ENCODE data around the gene PLEKHG2. TPM values are rescaled to one million over a fixed set of nuclear protein-coding genes. Genes with fewer than 3 reads are reported as not detected.
A peak's percentile ranks its signal among the peaks of the same experiment; 100 is the strongest.

PLEKHG2 gene
- total and polyA plus RNA-seq, 2 experiments from 2014 or later = 30.5 to 40.7 TPM

DNA sequence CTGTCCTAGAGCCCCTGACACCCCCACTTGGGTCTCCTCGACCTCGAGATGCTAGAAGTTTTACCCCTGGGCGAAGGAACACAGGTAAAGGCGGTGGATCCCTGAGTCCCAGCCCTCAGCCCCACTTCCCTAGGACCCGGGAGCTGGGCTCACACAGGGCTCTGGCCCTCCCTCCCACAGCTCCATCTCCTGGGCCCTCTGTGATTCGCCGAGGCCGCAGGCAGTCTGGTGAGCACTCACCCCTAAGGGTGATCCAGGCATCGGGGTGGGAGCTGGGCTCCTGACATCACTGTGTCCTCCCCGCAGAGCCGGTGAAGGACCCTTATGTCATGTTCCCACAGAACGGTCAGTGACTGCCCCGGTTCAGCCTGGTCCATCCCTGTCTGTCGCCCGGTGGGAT, 8.3 kb downstream of the PLEKHG2 start:
- Histone ChIP-seq H3K4me3 (no peak overlapping the region), H3K9me3 (ENCODE audit: low read depth) (no peaks in the 10 kb centered on the region), H3K27ac (no peak overlapping the region), H3K27me3 (no peaks in the 10 kb centered on the region), H3K4me1 (ENCODE audit: low read depth) (no peaks in the 10 kb centered on the region), H3K36me3 (peaks cover 54% of the 10 kb centered on the region)
- no peak for DNase-seq (ENCODE audit: low read depth in 1 of 2, low spot score in 1 of 2)
- TF ChIP-seq, protein P1, sequence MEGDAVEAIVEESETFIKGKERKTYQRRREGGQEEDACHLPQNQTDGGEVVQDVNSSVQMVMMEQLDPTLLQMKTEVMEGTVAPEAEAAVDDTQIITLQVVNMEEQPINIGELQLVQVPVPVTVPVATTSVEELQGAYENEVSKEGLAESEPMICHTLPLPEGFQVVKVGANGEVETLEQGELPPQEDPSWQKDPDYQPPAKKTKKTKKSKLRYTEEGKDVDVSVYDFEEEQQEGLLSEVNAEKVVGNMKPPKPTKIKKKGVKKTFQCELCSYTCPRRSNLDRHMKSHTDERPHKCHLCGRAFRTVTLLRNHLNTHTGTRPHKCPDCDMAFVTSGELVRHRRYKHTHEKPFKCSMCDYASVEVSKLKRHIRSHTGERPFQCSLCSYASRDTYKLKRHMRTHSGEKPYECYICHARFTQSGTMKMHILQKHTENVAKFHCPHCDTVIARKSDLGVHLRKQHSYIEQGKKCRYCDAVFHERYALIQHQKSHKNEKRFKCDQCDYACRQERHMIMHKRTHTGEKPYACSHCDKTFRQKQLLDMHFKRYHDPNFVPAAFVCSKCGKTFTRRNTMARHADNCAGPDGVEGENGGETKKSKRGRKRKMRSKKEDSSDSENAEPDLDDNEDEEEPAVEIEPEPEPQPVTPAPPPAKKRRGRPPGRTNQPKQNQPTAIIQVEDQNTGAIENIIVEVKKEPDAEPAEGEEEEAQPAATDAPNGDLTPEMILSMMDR (IDR thresholded peaks at IDR 0.05; ENCODE audit: low read depth, low read length) = no peak

DNA sequence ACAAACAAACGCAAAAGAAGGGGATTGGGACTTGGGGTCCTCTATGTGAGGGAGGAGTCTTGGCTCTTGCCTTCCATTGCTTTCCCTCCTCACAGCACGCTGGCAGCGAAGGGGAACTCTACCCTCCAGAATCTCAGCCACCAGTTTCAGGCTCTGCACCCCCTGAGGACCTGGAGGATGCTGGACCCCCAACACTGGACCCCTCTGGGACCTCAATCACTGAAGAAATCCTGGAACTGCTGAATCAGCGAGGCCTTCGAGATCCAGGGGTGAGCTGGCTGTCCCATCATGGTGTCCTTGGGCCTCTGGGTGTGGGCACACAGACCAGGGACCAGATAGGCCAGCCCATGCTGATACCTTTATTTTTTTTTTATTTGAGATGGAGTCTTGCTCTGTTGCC, 9.6 kb downstream of the PLEKHG2 start:
- TF ChIP-seq, protein P1 (IDR thresholded peaks at IDR 0.05; ENCODE audit: low read depth, low read length) = no peak
- H3K4me3 ChIP-seq = no peak overlapping the region
- H3K36me3 ChIP-seq = peaks cover 54% of the 10 kb centered on the region
- H3K9me3 ChIP-seq (ENCODE audit: low read depth) = no peaks in the 10 kb centered on the region
- no peak overlapping the region for H3K27ac ChIP-seq
- no peak for DNase-seq (ENCODE audit: low read depth in 1 of 2, low spot score in 1 of 2)
- no peaks in the 10 kb centered on the region for H3K27me3 ChIP-seq
- H3K4me1 ChIP-seq (ENCODE audit: low read depth) = no peaks in the 10 kb centered on the region

DNA sequence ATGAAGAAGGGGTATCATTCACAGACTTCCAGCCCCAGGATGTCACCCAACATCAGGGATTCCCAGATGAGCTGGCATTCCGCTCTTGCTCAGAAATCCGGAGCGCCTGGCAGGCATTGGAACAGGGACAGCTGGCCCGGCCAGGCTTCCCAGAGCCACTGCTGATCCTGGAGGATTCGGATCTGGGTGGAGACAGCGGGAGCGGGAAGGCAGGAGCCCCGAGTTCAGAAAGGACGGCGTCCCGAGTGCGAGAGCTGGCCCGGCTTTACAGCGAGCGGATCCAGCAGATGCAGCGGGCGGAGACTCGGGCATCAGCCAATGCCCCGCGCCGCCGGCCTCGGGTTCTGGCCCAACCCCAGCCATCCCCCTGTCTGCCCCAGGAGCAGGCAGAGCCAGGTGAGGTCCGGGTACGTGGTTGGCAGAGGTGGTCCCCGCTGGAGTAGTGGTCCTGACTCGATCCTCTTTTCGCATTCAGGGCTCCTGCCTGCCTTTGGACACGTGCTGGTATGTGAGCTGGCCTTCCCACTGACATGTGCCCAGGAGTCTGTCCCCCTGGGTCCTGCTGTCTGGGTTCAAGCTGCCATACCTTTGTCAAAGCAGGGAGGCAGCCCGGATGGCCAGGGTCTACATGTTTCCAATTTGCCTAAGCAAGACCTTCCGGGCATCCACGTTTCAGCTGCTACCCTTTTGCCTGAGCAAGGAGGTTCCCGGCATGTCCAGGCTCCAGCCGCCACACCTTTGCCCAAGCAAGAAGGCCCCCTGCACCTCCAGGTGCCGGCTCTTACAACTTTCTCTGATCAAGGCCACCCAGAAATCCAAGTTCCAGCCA, 11.0 kb downstream of the PLEKHG2 start:
- H3K27me3 ChIP-seq = no peaks in the 10 kb centered on the region
- peak overlapping the region; percentile 28 for H3K27ac ChIP-seq
- H3K4me1 ChIP-seq (ENCODE audit: low read depth) = peaks cover 3% of the 10 kb centered on the region
- no peaks in the 10 kb centered on the region for H3K9me3 ChIP-seq (ENCODE audit: low read depth)
- TF ChIP-seq, protein P1 (IDR thresholded peaks at IDR 0.05; ENCODE audit: low read depth, low read length) = no peak
- H3K36me3 ChIP-seq = peaks cover 39% of the 10 kb centered on the region
- no peak for DNase-seq (ENCODE audit: low read depth in 1 of 2, low spot score in 1 of 2)
- H3K4me3 ChIP-seq = no peak overlapping the region

DNA sequence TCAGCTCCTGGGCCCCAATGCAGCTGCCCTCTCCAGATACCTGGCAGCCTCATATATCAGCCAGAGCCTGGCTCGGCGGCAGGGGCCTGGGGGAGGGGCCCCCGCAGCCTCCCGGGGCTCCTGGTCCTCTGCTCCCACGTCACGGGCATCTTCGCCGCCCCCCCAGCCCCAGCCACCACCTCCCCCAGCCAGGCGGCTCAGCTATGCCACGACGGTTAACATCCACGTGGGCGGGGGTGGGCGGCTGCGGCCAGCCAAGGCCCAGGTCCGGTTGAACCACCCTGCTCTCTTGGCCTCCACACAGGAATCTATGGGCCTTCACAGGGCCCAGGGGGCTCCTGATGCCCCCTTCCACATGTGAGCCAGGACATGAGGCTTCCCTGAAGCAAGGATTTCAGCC, 12.5 kb downstream of the PLEKHG2 start:
- Histone ChIP-seq H3K4me3 (no peak overlapping the region), H3K27me3 (no peaks in the 10 kb centered on the region), H3K27ac (no peak overlapping the region), H3K4me1 (ENCODE audit: low read depth) (peaks cover 10% of the 10 kb centered on the region), H3K9me3 (ENCODE audit: low read depth) (no peaks in the 10 kb centered on the region), H3K36me3 (peaks cover 30% of the 10 kb centered on the region)
- no peak for DNase-seq (ENCODE audit: low read depth in 1 of 2, low spot score in 1 of 2)
- TF ChIP-seq, protein P1 (IDR thresholded peaks at IDR 0.05; ENCODE audit: low read depth, low read length) = no peak

DNA sequence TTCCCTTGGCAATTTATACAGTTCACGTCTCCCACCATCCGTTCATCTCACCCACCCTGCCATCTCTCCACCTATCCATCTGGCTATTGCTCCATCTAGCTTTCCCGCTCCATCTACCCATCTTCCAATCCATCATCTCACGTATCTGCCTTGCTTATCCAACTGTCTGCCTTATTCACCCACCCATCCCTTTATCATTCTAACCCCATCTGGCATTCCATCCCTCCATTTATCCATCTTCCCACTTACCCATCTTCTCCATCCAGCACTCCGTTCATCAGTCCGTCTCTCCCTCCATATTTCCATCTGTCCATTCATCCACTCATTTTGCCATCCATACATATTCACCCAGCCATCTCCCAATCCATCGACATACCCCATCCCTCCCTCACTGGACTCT, 13.3 kb downstream of the PLEKHG2 start:
- Histone ChIP-seq H3K9me3 (ENCODE audit: low read depth) (no peaks in the 10 kb centered on the region), H3K4me3 (no peak overlapping the region), H3K36me3 (peaks cover 22% of the 10 kb centered on the region), H3K4me1 (ENCODE audit: low read depth) (peaks cover 10% of the 10 kb centered on the region), H3K27me3 (no peaks in the 10 kb centered on the region), H3K27ac (no peak overlapping the region)
- TF ChIP-seq, protein P1 (IDR thresholded peaks at IDR 0.05; ENCODE audit: low read depth, low read length) = no peak
- no peak for DNase-seq (ENCODE audit: low read depth in 1 of 2, low spot score in 1 of 2)
